Liver (tissue), 9 donors: Measurements from ENCODE around the gene ATAD3C. TPM values are rescaled to one million over a fixed set of nuclear protein-coding genes. Genes with fewer than 3 reads are reported as not detected.
A peak's percentile ranks its signal among the peaks of the same experiment; 100 is the strongest.
"Not testable (repeated sequence)": the region's sequence is repeated elsewhere in the genome, so short reads cannot be mapped to it uniquely, and the experiment has no call there.

Source experiments
- DNase-seq: peaks from one replicate; pipeline ENCODE4 v3.0.0-alpha.2; 2017; ENCODE audit warnings: low spot score
- H3K27ac ChIP-seq, 2 donors: one replicate each; pipeline ENCODE4 v1.7.0; 2013; ENCODE audit warnings: inconsistent platforms in 2 of 2, low read length in 2 of 2, control low read depth in 1 of 2, low read depth in 1 of 2, mild to moderate bottlenecking in 1 of 2
- H3K27me3 ChIP-seq, 4 donors: one replicate each; pipeline versions ENCODE4 v1.6.1 to v1.7.0; 2013; ENCODE audit warnings: low read length in 3 of 4, inconsistent platforms in 1 of 4, mild to moderate bottlenecking in 1 of 4, moderate library complexity in 1 of 4; ENCODE audit not compliant: control insufficient read depth in 4 of 4, insufficient read depth in 4 of 4
- H3K36me3 ChIP-seq, 4 donors: one replicate each; pipeline versions ENCODE4 v1.6.1 to v1.7.0; 2013; ENCODE audit warnings: low read length in 3 of 4, mild to moderate bottlenecking in 3 of 4, low read depth in 1 of 4, moderate library complexity in 1 of 4; ENCODE audit not compliant: control insufficient read depth in 4 of 4, insufficient read depth in 3 of 4
- H3K4me1 ChIP-seq, 4 donors: one replicate each; pipeline versions ENCODE4 v1.6.1 to v1.7.0; 2013; ENCODE audit warnings: low read length in 3 of 4, mild to moderate bottlenecking in 3 of 4, moderate library complexity in 1 of 4; ENCODE audit not compliant: control insufficient read depth in 4 of 4, insufficient read depth in 4 of 4
- H3K4me3 ChIP-seq, 3 donors: one replicate each; pipeline versions ENCODE4 v1.6.1 to v1.7.0; 2013; ENCODE audit warnings: low read length in 3 of 3, control low read depth in 1 of 3, low read depth in 1 of 3, mild to moderate bottlenecking in 1 of 3
- H3K9ac ChIP-seq, 2 donors: one replicate each; pipeline ENCODE4 v1.7.0; 2013; ENCODE audit warnings: low read length in 2 of 2, mild to moderate bottlenecking in 2 of 2, moderate library complexity in 2 of 2, control low read depth in 1 of 2, low read depth in 1 of 2
- H3K9me3 ChIP-seq, 4 donors: one replicate each; pipeline versions ENCODE4 v1.6.1 to v1.7.0; 2013; ENCODE audit warnings: low read length in 3 of 4; ENCODE audit not compliant: control insufficient read depth in 4 of 4
- FOXA2 ChIP-seq: IDR thresholded peaks from 2 replicates; pipeline ENCODE4 v1.6.1; 2016; ENCODE audit warnings: antibody characterized with exemption
- GABPA ChIP-seq, 2 donors: IDR thresholded peaks in 1 of 2; conservative IDR thresholded peaks in 1 of 2; 2 replicates each; pipeline ENCODE4 v1.6.1; 2016; ENCODE audit warnings: antibody characterized with exemption in 2 of 2, mild to moderate bottlenecking in 1 of 2, moderate library complexity in 1 of 2
- HNF4A ChIP-seq, 2 donors: conservative IDR thresholded peaks; 2 replicates each; pipeline ENCODE4 v1.6.1; 2016; ENCODE audit warnings: antibody characterized with exemption in 2 of 2, mild to moderate bottlenecking in 2 of 2
- HNF4G ChIP-seq: IDR thresholded peaks from 2 replicates; pipeline ENCODE4 v1.6.1; 2016; ENCODE audit warnings: antibody characterized with exemption
- RAD21 ChIP-seq, 2 donors: IDR thresholded peaks; 2 replicates each; pipeline ENCODE4 v1.6.1; 2016; ENCODE audit warnings: antibody characterized with exemption in 2 of 2, mild to moderate bottlenecking in 2 of 2
- TAF1 ChIP-seq: conservative IDR thresholded peaks from 2 replicates; pipeline ENCODE4 v1.6.1; 2016; ENCODE audit warnings: antibody characterized with exemption, mild to moderate bottlenecking
- YY1 ChIP-seq: IDR thresholded peaks from 2 replicates; pipeline ENCODE4 v1.6.1; 2016; ENCODE audit warnings: antibody characterized with exemption, mild to moderate bottlenecking
- WGBS: extraction: QIAGEN DNeasy Blood & Tissue Kit; methylation state at CpG from one replicate; pipeline ENCODE4 v1.1.7; 2013; 5-methylcytosine and 5-hydroxymethylcytosine counted together
- polyA plus RNA-seq, 2 donors: library from polyadenylated mRNA; stranded (reverse) in 1 of 2; unstranded in 1 of 2; fragments of 200-250 nt in 1 of 2; fragments of >200 nt in 1 of 2; fragmentation: Nextera tagmentation in 1 of 2; extraction: Ambion mirVana in 1 of 2; gene quantifications; one replicate each; pipeline versions ENCODE4 v1.2.1 to v1.2.3, GENCODE V29; 2013 to 2015
- total RNA-seq, 2 donors: library from RNA; depleted of rRNA; stranded (reverse); fragments of >200 nt; gene quantifications; one replicate each; pipeline ENCODE4 v1.2.3, GENCODE V29; 2014
- TF ChIP-seq, protein P1 (sequence below): IDR thresholded peaks from 2 replicates; pipeline ENCODE4 v1.6.1; 2016; ENCODE audit warnings: antibody characterized with exemption
- TF ChIP-seq, protein P2 (sequence below): IDR thresholded peaks from 2 replicates; pipeline ENCODE4 v1.6.1; 2016; ENCODE audit warnings: antibody characterized with exemption
- donor health status: healthy.
- donor health status: healthy.
- donor health status: healthy.
- donor health status: healthy.
- donor health status: healthy.

Gene ATAD3C
- total and polyA plus RNA-seq, 4 donors = 0.19 to 4.8 (median 0.88) TPM

DNA sequence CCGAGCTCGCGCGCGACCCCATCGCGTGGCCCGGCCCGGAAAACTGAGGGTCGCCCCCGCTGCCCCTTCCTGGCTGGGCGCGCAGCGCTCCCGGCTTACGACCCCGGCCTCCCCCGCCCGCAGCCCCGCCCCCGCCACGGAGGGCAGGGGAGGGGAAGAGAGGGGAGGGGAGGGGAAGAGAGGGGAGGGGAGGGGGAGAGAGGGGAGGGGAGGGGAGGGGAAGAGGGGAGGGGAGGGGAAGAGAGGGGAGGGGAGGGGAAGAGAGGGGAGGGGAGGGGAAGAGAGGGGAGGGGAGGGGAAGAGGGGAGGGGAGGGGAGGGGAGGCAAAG lies 21.7 kb upstream of the ATAD3C start:
- Histone ChIP-seq H3K36me3 (no peaks in the 10 kb centered on the region), H3K4me3 (peak overlapping the region in 1 of 3 donors; percentile 39), H3K9me3 (no peaks in the 10 kb centered on the region), H3K27me3 (no peaks in the 10 kb centered on the region), H3K27ac (no peak overlapping the region), H3K4me1 (peaks cover 11 to 35% (median 25%) of the 10 kb centered on the region in 4 donors), H3K9ac (no peak overlapping the region)
- WGBS = 3% methylated on average over 14 of the region's 22 CpGs
- DNase-seq = no peak
- TF ChIP-seq RAD21 (IDR thresholded peaks at IDR 0.05) = no peak
- no peak for TF ChIP-seq GABPA (IDR thresholded peaks at IDR 0.05 in 1 of 2, conservative IDR thresholded peaks at IDR 0.05 in 1 of 2)
- TF ChIP-seq, protein P1, sequence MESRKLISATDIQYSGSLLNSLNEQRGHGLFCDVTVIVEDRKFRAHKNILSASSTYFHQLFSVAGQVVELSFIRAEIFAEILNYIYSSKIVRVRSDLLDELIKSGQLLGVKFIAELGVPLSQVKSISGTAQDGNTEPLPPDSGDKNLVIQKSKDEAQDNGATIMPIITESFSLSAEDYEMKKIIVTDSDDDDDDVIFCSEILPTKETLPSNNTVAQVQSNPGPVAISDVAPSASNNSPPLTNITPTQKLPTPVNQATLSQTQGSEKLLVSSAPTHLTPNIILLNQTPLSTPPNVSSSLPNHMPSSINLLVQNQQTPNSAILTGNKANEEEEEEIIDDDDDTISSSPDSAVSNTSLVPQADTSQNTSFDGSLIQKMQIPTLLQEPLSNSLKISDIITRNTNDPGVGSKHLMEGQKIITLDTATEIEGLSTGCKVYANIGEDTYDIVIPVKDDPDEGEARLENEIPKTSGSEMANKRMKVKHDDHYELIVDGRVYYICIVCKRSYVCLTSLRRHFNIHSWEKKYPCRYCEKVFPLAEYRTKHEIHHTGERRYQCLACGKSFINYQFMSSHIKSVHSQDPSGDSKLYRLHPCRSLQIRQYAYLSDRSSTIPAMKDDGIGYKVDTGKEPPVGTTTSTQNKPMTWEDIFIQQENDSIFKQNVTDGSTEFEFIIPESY = no peak
- TF ChIP-seq HNF4A (conservative IDR thresholded peaks at IDR 0.05) = no peak

DNA sequence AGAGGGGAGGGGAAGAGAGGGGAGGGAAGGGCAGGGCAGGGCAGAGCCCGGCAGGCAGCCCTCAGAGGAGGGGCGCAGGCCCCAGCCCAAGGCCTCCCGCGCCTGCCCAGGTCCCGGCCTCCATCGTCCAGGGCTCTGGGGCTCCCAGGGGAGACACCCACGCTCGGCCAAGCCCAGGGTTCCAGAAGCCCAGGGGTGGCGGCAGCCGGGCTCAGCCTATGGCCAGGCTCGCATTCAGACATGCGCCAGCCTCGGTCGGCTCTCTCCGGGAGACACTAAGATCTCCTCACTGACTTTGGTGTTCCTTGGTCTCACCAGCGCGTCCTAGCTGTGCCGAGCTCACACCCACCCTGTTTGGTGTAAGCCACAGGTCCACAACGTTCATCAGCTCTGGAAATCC lies 21.3 kb upstream of the ATAD3C start:
- no peak overlapping the region for H3K9ac ChIP-seq
- no peak overlapping the region for H3K4me3 ChIP-seq
- no peak overlapping the region for H3K27ac ChIP-seq
- no peaks in the 10 kb centered on the region for H3K36me3 ChIP-seq
- TF ChIP-seq FOXA2 = no peak
- TF ChIP-seq, protein P2, sequence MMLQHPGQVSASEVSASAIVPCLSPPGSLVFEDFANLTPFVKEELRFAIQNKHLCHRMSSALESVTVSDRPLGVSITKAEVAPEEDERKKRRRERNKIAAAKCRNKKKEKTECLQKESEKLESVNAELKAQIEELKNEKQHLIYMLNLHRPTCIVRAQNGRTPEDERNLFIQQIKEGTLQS = no peak
- TF ChIP-seq YY1 = no peak
- 90% methylated on average over 19 of the region's 19 CpGs for WGBS
- DNase-seq = no peak
- H3K27me3 ChIP-seq = no peaks in the 10 kb centered on the region
- no peaks in the 10 kb centered on the region for H3K9me3 ChIP-seq
- peaks cover 11 to 37% (median 26%) of the 10 kb centered on the region in 4 donors for H3K4me1 ChIP-seq

DNA sequence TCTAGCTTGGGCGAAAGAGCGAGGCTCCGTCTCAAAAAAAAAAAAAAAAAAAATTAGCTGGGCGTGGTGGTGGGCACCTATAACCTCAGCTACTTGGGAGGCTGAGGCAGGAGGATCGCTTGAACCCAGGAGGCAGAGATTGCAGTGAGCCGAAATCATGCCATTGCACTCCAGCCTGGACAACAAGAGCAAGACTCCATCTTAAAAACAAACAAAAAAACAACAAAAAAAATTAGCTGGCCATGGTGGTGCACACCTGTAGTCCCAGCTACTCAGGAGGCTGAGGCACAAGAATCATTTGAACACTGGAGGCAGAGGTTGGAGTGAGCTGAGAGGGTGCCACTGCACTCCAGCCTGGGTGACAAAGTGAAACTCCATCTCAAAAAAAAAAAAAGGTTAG lies 20.5 kb upstream of the ATAD3C start:
- not testable (repeated sequence) for H3K9ac ChIP-seq, DNase-seq, H3K4me3 ChIP-seq, H3K27me3 ChIP-seq, H3K36me3 ChIP-seq, H3K27ac ChIP-seq, H3K9me3 ChIP-seq
- WGBS = 96% methylated on average over 6 of the region's 6 CpGs
- H3K4me1 ChIP-seq = peaks cover 13 to 45% (median 33%) of the 10 kb centered on the region in 4 donors

DNA sequence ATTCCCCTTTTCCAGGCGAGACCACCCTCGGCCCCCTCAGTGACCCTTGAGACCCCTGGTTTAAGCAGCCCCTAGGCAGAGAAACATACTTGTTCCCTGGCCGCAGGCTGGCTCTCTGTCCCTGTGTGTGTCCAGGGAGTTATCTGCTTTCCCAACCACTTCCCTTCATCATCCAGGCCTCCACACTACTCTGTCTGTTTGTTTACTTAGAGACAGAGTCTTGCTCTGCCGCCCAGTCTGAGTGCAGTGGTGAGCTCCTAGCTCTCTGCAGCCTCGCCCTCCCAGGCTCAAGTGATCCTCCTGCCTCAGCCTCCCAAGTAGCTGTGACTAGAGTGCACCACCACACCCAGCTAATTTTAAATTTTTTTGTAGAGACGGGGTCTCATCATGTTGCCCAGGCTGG lies 19.8 kb upstream of the ATAD3C start:
- Histone ChIP-seq H3K9me3 (no peaks in the 10 kb centered on the region), H3K27me3 (no peaks in the 10 kb centered on the region), H3K27ac (peak overlapping the region; percentile 74 to 87), H3K4me1 (peaks cover 20 to 52% (median 41%) of the 10 kb centered on the region in 4 donors), H3K4me3 (no peak overlapping the region), H3K9ac (no peak overlapping the region), H3K36me3 (no peaks in the 10 kb centered on the region)
- peak; percentile 35 for TF ChIP-seq FOXA2
- TF ChIP-seq TAF1 = peak; percentile 38
- TF ChIP-seq HNF4G = no peak
- no peak for DNase-seq
- WGBS = 55% methylated on average over 6 of the region's 6 CpGs
